HG02981 (cell line): ENCODE data around the gene KSR2.

Experiments used
- ATAC-seq: cut with Tn5 transposase; IDR thresholded peaks from one replicate; pipeline ENCODE4 v1.9.1; 2021; ENCODE audit warnings: mild to moderate bottlenecking, moderate library complexity; ENCODE audit not compliant: unreplicated experiment

KSR2 gene

GRCh38 chr12:117427211-117427610, 541.6 kb downstream of the KSR2 start:
- ATAC-seq = no peak

- ATAC-seq = no peak
Measured at GRCh38 chr12:117421987-117422386, 546.8 kb downstream of the KSR2 start.

- no peak for ATAC-seq
Measured at GRCh38 chr12:117421068-117421752, 547.6 kb downstream of the KSR2 start.

GRCh38 chr12:117417004-117417403, 551.8 kb downstream of the KSR2 start:
- no peak for ATAC-seq

- no peak for ATAC-seq
Measured at GRCh38 chr12:117412465-117413188, 556.2 kb downstream of the KSR2 start.

- ATAC-seq = no peak
Measured at GRCh38 chr12:117409286-117409685, 559.5 kb downstream of the KSR2 start.

- no peak for ATAC-seq
Measured at GRCh38 chr12:117408161-117408791, 560.5 kb downstream of the KSR2 start.

GRCh38 chr12:117404940-117405339, 563.9 kb downstream of the KSR2 start:
- ATAC-seq = no peak

GRCh38 chr12:117404203-117404853, 564.5 kb downstream of the KSR2 start:
- no peak for ATAC-seq

- ATAC-seq = no peak
Measured at GRCh38 chr12:117403586-117404139, 565.1 kb downstream of the KSR2 start.
